ENCODE results near the gene WIPF1.

Gene WIPF1

GRCh38 chr2:174607584-174607983 lies 10.0 kb upstream of the WIPF1 start:
- H3K4me1 ChIP-seq (ENCODE audit: insufficient read depth, insufficient read length) = no peaks in the 10 kb centered on the region
- DNase-seq (ENCODE audit: low read depth, low spot score) = no peak
- no peaks in the 10 kb centered on the region for H3K27me3 ChIP-seq (ENCODE audit: insufficient read depth, insufficient read length)
- H3K36me3 ChIP-seq (ENCODE audit: insufficient read depth, insufficient read length, low read length) = no peaks in the 10 kb centered on the region
- H3K9me3 ChIP-seq (ENCODE audit: insufficient read depth, low read length) = no peaks in the 10 kb centered on the region
- TF ChIP-seq SUZ12 (IDR thresholded peaks at IDR 0.05; ENCODE audit: extremely low read depth, insufficient read depth, insufficient read length) (no peak), YY1 (IDR thresholded peaks at IDR 0.05; ENCODE audit: insufficient read depth, insufficient read length) (no peak), ZNF274 (IDR thresholded peaks at IDR 0.05; ENCODE audit: low read depth, low read length) (no peak)
- H3K9ac ChIP-seq (ENCODE audit: insufficient read length, low read depth) = no peak overlapping the region
- H3K4me3 ChIP-seq (ENCODE audit: insufficient read length, low read depth) = no peak overlapping the region

GRCh38 chr2:174606336-174606735 lies 8.7 kb upstream of the WIPF1 start:
- TF ChIP-seq ZNF274 (IDR thresholded peaks at IDR 0.05; ENCODE audit: low read depth, low read length) (no peak), YY1 (IDR thresholded peaks at IDR 0.05; ENCODE audit: insufficient read depth, insufficient read length) (no peak), SUZ12 (IDR thresholded peaks at IDR 0.05; ENCODE audit: extremely low read depth, insufficient read depth, insufficient read length) (no peak)
- H3K36me3 ChIP-seq (ENCODE audit: insufficient read depth, insufficient read length, low read length) = no peaks in the 10 kb centered on the region
- H3K9me3 ChIP-seq (ENCODE audit: insufficient read depth, low read length) = no peaks in the 10 kb centered on the region
- no peak overlapping the region for H3K9ac ChIP-seq (ENCODE audit: insufficient read length, low read depth)
- H3K4me1 ChIP-seq (ENCODE audit: insufficient read depth, insufficient read length) = no peaks in the 10 kb centered on the region
- H3K27me3 ChIP-seq (ENCODE audit: insufficient read depth, insufficient read length) = no peaks in the 10 kb centered on the region
- no peak overlapping the region for H3K4me3 ChIP-seq (ENCODE audit: insufficient read length, low read depth)
- no peak for DNase-seq (ENCODE audit: low read depth, low spot score)

GRCh38 chr2:174605687-174606086 lies 8.1 kb upstream of the WIPF1 start:
- Histone ChIP-seq H3K9me3 (ENCODE audit: insufficient read depth, low read length) (no peaks in the 10 kb centered on the region), H3K27me3 (ENCODE audit: insufficient read depth, insufficient read length) (no peaks in the 10 kb centered on the region), H3K4me3 (ENCODE audit: insufficient read length, low read depth) (no peak overlapping the region), H3K9ac (ENCODE audit: insufficient read length, low read depth) (no peak overlapping the region), H3K36me3 (ENCODE audit: insufficient read depth, insufficient read length, low read length) (no peaks in the 10 kb centered on the region), H3K4me1 (ENCODE audit: insufficient read depth, insufficient read length) (no peaks in the 10 kb centered on the region)
- no peak for TF ChIP-seq ZNF274 (IDR thresholded peaks at IDR 0.05; ENCODE audit: low read depth, low read length)
- TF ChIP-seq SUZ12 (IDR thresholded peaks at IDR 0.05; ENCODE audit: extremely low read depth, insufficient read depth, insufficient read length) = no peak
- no peak for TF ChIP-seq YY1 (IDR thresholded peaks at IDR 0.05; ENCODE audit: insufficient read depth, insufficient read length)
- no peak for DNase-seq (ENCODE audit: low read depth, low spot score)

- Histone ChIP-seq H3K27me3 (ENCODE audit: insufficient read depth, insufficient read length) (no peaks in the 10 kb centered on the region), H3K4me3 (ENCODE audit: insufficient read length, low read depth) (no peak overlapping the region), H3K4me1 (ENCODE audit: insufficient read depth, insufficient read length) (no peaks in the 10 kb centered on the region), H3K9me3 (ENCODE audit: insufficient read depth, low read length) (peaks cover 8% of the 10 kb centered on the region; the same call in 1 of the 2 replicates), H3K9ac (ENCODE audit: insufficient read length, low read depth) (no peak overlapping the region), H3K36me3 (ENCODE audit: insufficient read depth, insufficient read length, low read length) (no peaks in the 10 kb centered on the region)
- no peak for TF ChIP-seq ZNF274 (IDR thresholded peaks at IDR 0.05; ENCODE audit: low read depth, low read length)
- no peak for TF ChIP-seq SUZ12 (IDR thresholded peaks at IDR 0.05; ENCODE audit: extremely low read depth, insufficient read depth, insufficient read length)
- TF ChIP-seq YY1 (IDR thresholded peaks at IDR 0.05; ENCODE audit: insufficient read depth, insufficient read length) = no peak
- no peak for DNase-seq (ENCODE audit: low read depth, low spot score)
These were observed 5.7 kb upstream of the WIPF1 start for GRCh38 chr2:174603280-174603679.

- Histone ChIP-seq H3K36me3 (ENCODE audit: insufficient read depth, insufficient read length, low read length) (no peaks in the 10 kb centered on the region), H3K27me3 (ENCODE audit: insufficient read depth, insufficient read length) (no peaks in the 10 kb centered on the region), H3K4me3 (ENCODE audit: insufficient read length, low read depth) (no peak overlapping the region), H3K9me3 (ENCODE audit: insufficient read depth, low read length) (peaks cover 8% of the 10 kb centered on the region; the same call in 1 of the 2 replicates), H3K9ac (ENCODE audit: insufficient read length, low read depth) (no peak overlapping the region), H3K4me1 (ENCODE audit: insufficient read depth, insufficient read length) (no peaks in the 10 kb centered on the region)
- no peak for TF ChIP-seq YY1 (IDR thresholded peaks at IDR 0.05; ENCODE audit: insufficient read depth, insufficient read length)
- DNase-seq (ENCODE audit: low read depth, low spot score) = no peak
These were observed 5.1 kb upstream of the WIPF1 start for GRCh38 chr2:174602745-174603144.

- Histone ChIP-seq H3K4me3 (ENCODE audit: insufficient read length, low read depth) (no peak overlapping the region), H3K9ac (ENCODE audit: insufficient read length, low read depth) (no peak overlapping the region), H3K27me3 (ENCODE audit: insufficient read depth, insufficient read length) (no peaks in the 10 kb centered on the region), H3K9me3 (ENCODE audit: insufficient read depth, low read length) (peaks cover 8% of the 10 kb centered on the region; the same call in 1 of the 2 replicates), H3K36me3 (ENCODE audit: insufficient read depth, insufficient read length, low read length) (no peaks in the 10 kb centered on the region), H3K4me1 (ENCODE audit: insufficient read depth, insufficient read length) (no peaks in the 10 kb centered on the region)
- no peak for DNase-seq (ENCODE audit: low read depth, low spot score)
- TF ChIP-seq ZNF274 (IDR thresholded peaks at IDR 0.05; ENCODE audit: low read depth, low read length) (no peak), YY1 (IDR thresholded peaks at IDR 0.05; ENCODE audit: insufficient read depth, insufficient read length) (no peak), SUZ12 (IDR thresholded peaks at IDR 0.05; ENCODE audit: extremely low read depth, insufficient read depth, insufficient read length) (no peak)
These were observed 2.7 kb upstream of the WIPF1 start for GRCh38 chr2:174600349-174600748.

GRCh38 chr2:174599310-174599921 lies 1.8 kb upstream of the WIPF1 start:
- DNase-seq (ENCODE audit: low read depth, low spot score) = no peak
- TF ChIP-seq SUZ12 (IDR thresholded peaks at IDR 0.05; ENCODE audit: extremely low read depth, insufficient read depth, insufficient read length) = no peak
- no peak for TF ChIP-seq ZNF274 (IDR thresholded peaks at IDR 0.05; ENCODE audit: low read depth, low read length)
- TF ChIP-seq YY1 (IDR thresholded peaks at IDR 0.05; ENCODE audit: insufficient read depth, insufficient read length) = no peak
- H3K36me3 ChIP-seq (ENCODE audit: insufficient read depth, insufficient read length, low read length) = no peaks in the 10 kb centered on the region

More at GRCh38 chr2:174599310-174599921, 1.8 kb upstream of the WIPF1 start:
- Histone ChIP-seq H3K9ac (ENCODE audit: insufficient read length, low read depth) (no peak overlapping the region), H3K27me3 (ENCODE audit: insufficient read depth, insufficient read length) (no peaks in the 10 kb centered on the region), H3K4me1 (ENCODE audit: insufficient read depth, insufficient read length) (no peaks in the 10 kb centered on the region), H3K9me3 (ENCODE audit: insufficient read depth, low read length) (peaks cover 8% of the 10 kb centered on the region; the same call in 1 of the 2 replicates), H3K4me3 (ENCODE audit: insufficient read length, low read depth) (no peak overlapping the region)

All from NT2/D1 (cell line).